Stomach (tissue), 9 donors: Measurements from ENCODE around the gene CAPNS2. TPM values are rescaled to one million over a fixed set of nuclear protein-coding genes. Genes with fewer than 3 reads are reported as not detected.

Experiments used
- DNase-seq, 2 donors: peaks; one replicate each; pipeline versions ENCODE4 v3.0.0 to v3.0.0-alpha.2; 2013 to 2019
- H3K27ac ChIP-seq, 5 donors: fragments of 200-600 bp in 4 of 5; sonication (generic) in 4 of 5; one replicate each; pipeline ENCODE4 v1.5.1; 2013 to 2019; ENCODE audit warnings: mild to moderate bottlenecking in 1 of 5, moderate library complexity in 1 of 5
- H3K27me3 ChIP-seq, 3 donors: fragments of 200-600 bp; sonication (generic); one replicate each; pipeline ENCODE4 v1.5.1; 2017 to 2019; ENCODE audit warnings: mixed run types in 1 of 3
- H3K36me3 ChIP-seq, 4 donors: fragments of 200-600 bp; sonication (generic); 1 replicate in 3 of 4; 2 replicates in 1 of 4; pipeline ENCODE4 v1.5.1; 2016 to 2019
- H3K4me1 ChIP-seq, 4 donors: fragments of 200-600 bp; sonication (generic); one replicate each; pipeline ENCODE4 v1.5.1; 2016 to 2019
- H3K4me3 ChIP-seq, 4 donors: fragments of 200-600 bp; sonication (generic) in 3 of 4; one replicate each; pipeline ENCODE4 v1.5.1; 2016 to 2019; ENCODE audit warnings: mild to moderate bottlenecking in 1 of 4
- H3K9me3 ChIP-seq, 4 donors: fragments of 200-600 bp; sonication (generic); one replicate each; pipeline ENCODE4 v1.5.1; 2016 to 2019
- CTCF ChIP-seq, 7 experiments: fragments of 450-650 bp in 4 of 7; fragments of 200-600 bp in 3 of 7; sonication (generic) in 3 of 7; IDR thresholded peaks; one replicate each; pipeline ENCODE4 v1.5.1; 2016 to 2019; ENCODE audit warnings: antibody characterized with exemption in 7 of 7, control low read depth in 2 of 7, mild to moderate bottlenecking in 1 of 7
- EP300 ChIP-seq: sonication (generic); formaldehyde crosslinking; IDR thresholded peaks from one replicate; pipeline ENCODE4 v1.6.1; 2017; ENCODE audit warnings: antibody characterized with exemption
- POLR2A ChIP-seq, 4 donors: fragments of 450-650 bp; IDR thresholded peaks; one replicate each; pipeline ENCODE4 v1.6.1; 2016; ENCODE audit warnings: antibody characterized with exemption in 4 of 4, control low read depth in 2 of 4, mild to moderate bottlenecking in 1 of 4, moderate library complexity in 1 of 4
- POLR2AphosphoS5 ChIP-seq, 3 donors: sonication (generic); formaldehyde crosslinking; IDR thresholded peaks; one replicate each; pipeline ENCODE4 v1.6.1; 2016; ENCODE audit warnings: antibody characterized with exemption in 3 of 3
- WGBS, 5 donors: extraction: QIAGEN DNeasy Blood & Tissue Kit in 3 of 5; methylation state at CpG; one replicate each; pipeline versions ENCODE4 v1.1.5 to v1.1.7; 2013 to 2018; 5-methylcytosine and 5-hydroxymethylcytosine counted together
- intact Hi-C: fragments of 100-400 bp; cut with DNase I; formaldehyde crosslinking; loops from one replicate; pipeline ENCODE4 v1.15.1; 2023; ENCODE audit warnings: low total_unique reads
- polyA plus RNA-seq, 3 donors: library from polyadenylated mRNA; stranded (reverse); fragments of 200-250 nt; gene quantifications; one replicate each; pipeline ENCODE4 v1.2.3, GENCODE V29; 2013
- total RNA-seq, 5 donors: library from RNA; depleted of rRNA; stranded (reverse); fragments of >200 nt; gene quantifications; one replicate each; pipeline versions ENCODE4 v1.1.0 to v1.2.3, GENCODE V29; 2014 to 2016
- donor health status: healthy with polysubstance abuse.
- donor health status: Bipolar disorder and iron deficiency.
- donor health status: healthy.

Gene CAPNS2
- total and polyA plus RNA-seq, 8 donors = 0.73 to 44.2 TPM; not detected in 6

- Histone ChIP-seq H3K27ac (no peak overlapping the region), H3K4me1 (peaks cover 0 to 37% (median 13%) of the 10 kb centered on the region in 4 donors), H3K36me3 (no peaks in the 10 kb centered on the region), H3K4me3 (no peak overlapping the region), H3K9me3 (no peaks in the 10 kb centered on the region), H3K27me3 (no peaks in the 10 kb centered on the region)
- no peak for TF ChIP-seq POLR2A (IDR thresholded peaks at IDR 0.05)
- no peak for TF ChIP-seq EP300
- TF ChIP-seq CTCF (IDR thresholded peaks at IDR 0.05) = no peak
- no peak for TF ChIP-seq POLR2AphosphoS5 (IDR thresholded peaks at IDR 0.05)
- intact Hi-C loops = no loop called here
- no peak for DNase-seq
- 38 to 45% (median 41%) methylated on average over 1 of the region's 1 CpG for WGBS, 5 donors
Observed at GRCh38 chr16:55559933-55560516, 6.5 kb upstream of the CAPNS2 start.

- intact Hi-C loops = no loop called here
- Histone ChIP-seq H3K9me3 (no peaks in the 10 kb centered on the region), H3K36me3 (no peaks in the 10 kb centered on the region), H3K4me3 (no peak overlapping the region), H3K27me3 (no peaks in the 10 kb centered on the region), H3K4me1 (peaks cover 0 to 37% (median 13%) of the 10 kb centered on the region in 4 donors), H3K27ac (no peak overlapping the region)
- 75 to 92% (median 89%) methylated on average over 2 of the region's 2 CpGs for WGBS, 5 donors
- no peak for TF ChIP-seq POLR2A (IDR thresholded peaks at IDR 0.05)
- no peak for TF ChIP-seq EP300
- no peak for TF ChIP-seq CTCF (IDR thresholded peaks at IDR 0.05)
- no peak for TF ChIP-seq POLR2AphosphoS5 (IDR thresholded peaks at IDR 0.05)
- DNase-seq = no peak
Observed at GRCh38 chr16:55561319-55561848, 5.1 kb upstream of the CAPNS2 start.

- no peaks in the 10 kb centered on the region for H3K27me3 ChIP-seq
- H3K27ac ChIP-seq = no peak overlapping the region
- no peak for DNase-seq
- H3K4me1 ChIP-seq = peaks cover 0 to 35% (median 13%) of the 10 kb centered on the region in 4 donors
- 70 to 92% (median 88%) methylated on average over 1 of the region's 1 CpG for WGBS, 5 donors
- no peak for TF ChIP-seq CTCF (IDR thresholded peaks at IDR 0.05)
- no peak for TF ChIP-seq POLR2A (IDR thresholded peaks at IDR 0.05)
- no peak for TF ChIP-seq POLR2AphosphoS5 (IDR thresholded peaks at IDR 0.05)
- TF ChIP-seq EP300 = no peak
- H3K36me3 ChIP-seq = no peaks in the 10 kb centered on the region
- intact Hi-C loops = no loop called here
- no peaks in the 10 kb centered on the region for H3K9me3 ChIP-seq
- H3K4me3 ChIP-seq = no peak overlapping the region
Observed at GRCh38 chr16:55562936-55563335, 3.5 kb upstream of the CAPNS2 start.

GRCh38 chr16:55563797-55564196 is 2.7 kb upstream of the CAPNS2 start:
- DNase-seq = no peak
- intact Hi-C loops = no loop called here
- H3K27me3 ChIP-seq = no peaks in the 10 kb centered on the region
- H3K9me3 ChIP-seq = no peaks in the 10 kb centered on the region
- 83 to 100% (median 92%) methylated on average over 2 of the region's 2 CpGs for WGBS, 5 donors
- no peak overlapping the region for H3K27ac ChIP-seq
- no peaks in the 10 kb centered on the region for H3K36me3 ChIP-seq
- H3K4me1 ChIP-seq = peaks cover 0 to 36% (median 12%) of the 10 kb centered on the region in 4 donors
- TF ChIP-seq EP300 (no peak), POLR2AphosphoS5 (IDR thresholded peaks at IDR 0.05) (no peak), POLR2A (IDR thresholded peaks at IDR 0.05) (no peak), CTCF (IDR thresholded peaks at IDR 0.05) (no peak)
- H3K4me3 ChIP-seq = no peak overlapping the region
